Stimulated activated CD4-positive, alpha-beta T cell treated with anti-CD3 and anti-CD28 coated beads, Interleukin-4, amount 100 ng/mL, for 24 hours (primary cell): Measurements from ENCODE around the gene OPHN1.

Source experiments
- DNase-seq: peaks from one replicate; pipeline ENCODE4 v3.0.0-alpha.2; 2020

The OPHN1 gene

DNA sequence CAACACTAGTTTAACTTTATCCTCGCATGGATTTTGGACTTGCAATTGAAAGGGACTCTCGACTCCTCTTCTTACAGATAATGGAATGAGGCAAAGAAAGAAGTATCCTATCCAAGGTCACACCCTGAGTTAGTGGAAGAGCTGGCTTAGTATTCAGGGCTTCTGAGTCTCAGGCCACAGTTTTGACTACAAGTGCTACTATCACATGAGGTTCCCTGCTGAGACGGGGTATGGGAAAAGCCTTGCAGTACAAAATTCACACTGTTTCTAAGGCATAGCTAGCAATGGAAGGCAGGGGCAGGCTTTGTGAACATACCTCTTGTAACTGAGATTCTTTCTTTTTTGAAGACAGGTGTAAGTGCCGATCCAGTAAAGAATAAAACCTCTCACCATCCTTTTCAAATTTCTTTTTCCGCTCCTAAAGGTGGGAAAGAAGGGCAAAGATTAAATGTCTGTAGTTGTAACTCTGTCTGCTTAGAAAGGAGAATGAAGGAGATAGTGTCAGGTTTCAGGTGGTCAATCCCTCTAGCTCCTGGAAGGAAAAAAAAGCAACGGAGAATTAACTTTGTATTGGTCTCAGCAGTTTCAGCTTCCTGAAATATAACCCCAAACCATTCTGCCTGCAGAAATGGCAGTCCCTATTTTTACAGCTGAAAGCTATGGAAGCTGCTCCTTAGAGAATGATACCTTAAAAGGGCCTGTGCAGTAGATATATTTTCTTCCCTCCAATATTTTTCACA is 199.0 kb downstream of the OPHN1 start:
- DNase-seq: no peak

DNA sequence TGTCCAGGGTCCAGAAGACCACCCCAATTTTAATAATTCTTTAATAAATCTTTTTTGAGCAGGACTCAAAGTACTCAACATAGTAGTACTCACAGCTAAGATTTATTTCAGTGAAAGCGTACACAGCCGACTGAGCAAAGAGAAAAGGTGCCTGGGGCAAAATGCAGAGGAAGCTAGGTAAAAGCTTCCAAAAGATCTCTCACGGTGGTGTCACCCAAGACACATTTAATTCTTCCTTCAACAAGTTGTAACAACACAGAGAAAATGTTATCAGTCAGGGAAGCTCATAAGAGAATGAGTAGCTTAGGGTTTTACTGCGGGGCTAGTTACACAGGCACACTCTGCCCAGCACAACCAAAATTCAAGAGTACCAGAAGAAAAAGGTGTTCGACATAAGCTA is 201.1 kb downstream of the OPHN1 start:
- DNase-seq: no peak

DNA sequence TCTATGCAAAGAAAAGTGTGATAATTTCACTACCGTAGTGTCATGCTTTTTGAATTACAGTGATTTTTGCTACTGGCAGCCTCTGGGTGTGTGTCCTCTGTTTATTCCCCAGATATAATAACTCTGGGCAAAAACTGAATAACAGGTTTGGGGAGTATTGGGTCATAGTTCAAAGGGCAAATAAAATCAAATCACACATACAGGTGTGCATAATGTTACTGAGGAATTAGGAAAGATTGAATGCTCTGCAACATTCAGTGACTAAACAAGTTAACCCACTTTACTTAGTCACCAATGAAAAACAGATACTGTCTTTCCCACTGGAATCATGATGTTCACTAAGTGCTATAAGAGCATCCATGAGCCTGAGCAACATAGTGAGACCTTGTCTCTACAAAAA is 224.3 kb downstream of the OPHN1 start:
- DNase-seq: no peak

DNA sequence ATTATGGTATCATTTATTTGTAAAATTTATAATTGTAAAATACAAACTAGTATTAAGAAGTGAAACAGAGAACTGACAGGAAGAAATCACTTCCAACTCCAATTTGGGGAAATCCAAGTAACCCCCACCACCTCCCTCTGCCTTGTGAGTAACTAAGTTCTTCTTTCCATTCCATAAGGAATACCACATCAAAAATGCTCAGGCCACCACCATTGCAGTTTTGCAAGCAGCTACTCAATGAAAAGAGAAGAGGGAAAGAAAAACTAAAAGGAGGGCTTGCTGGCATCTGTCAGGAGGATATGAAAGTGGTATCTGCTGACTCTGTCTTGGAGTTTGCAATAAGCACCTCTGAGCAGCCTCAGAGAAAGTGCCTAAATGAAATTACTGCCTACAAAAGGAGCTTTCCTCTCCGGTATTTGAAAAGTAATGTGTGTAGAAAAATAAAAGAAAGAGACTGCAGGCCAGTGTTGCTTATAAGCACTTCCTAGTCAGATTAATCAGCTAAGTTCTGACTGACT is 228.7 kb downstream of the OPHN1 start:
- DNase-seq: no peak

DNA sequence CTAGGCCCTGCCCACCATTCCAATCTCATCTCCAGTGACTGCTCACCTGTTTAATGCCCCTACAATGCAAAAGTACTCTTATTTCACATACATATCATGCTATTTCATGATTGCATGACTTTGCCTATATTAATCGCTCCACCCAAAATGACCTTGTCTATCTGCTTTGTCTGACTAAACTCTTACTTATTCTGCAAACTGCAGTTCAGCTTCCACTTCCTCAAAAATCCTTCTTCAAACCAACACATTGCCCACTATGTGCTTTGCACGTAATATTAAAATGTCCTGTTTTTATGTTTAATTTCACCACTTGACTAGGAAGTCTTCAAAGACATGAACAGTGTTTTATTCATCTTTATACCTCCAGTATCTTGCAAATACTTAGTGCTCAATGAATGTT is 229.6 kb downstream of the OPHN1 start:
- no peak for DNase-seq

DNA sequence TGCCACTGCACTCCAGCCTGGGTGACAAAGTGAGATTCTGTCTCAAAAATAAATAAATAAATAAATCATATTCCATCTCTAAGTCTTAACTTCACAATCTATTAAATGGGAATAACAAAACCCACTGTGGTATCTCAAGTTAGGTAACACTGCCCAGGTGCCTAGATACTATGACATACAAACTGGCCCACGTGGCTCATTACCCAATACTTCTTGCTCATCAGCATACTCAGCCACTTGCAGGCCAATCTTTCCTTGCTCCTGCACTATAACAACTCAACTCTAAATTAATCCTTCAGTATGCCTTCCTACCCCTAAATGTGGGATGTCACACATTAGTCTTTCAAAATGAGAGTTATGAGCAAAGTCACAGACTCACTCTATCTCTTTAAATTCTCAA is 230.1 kb downstream of the OPHN1 start:
- no peak for DNase-seq

DNA sequence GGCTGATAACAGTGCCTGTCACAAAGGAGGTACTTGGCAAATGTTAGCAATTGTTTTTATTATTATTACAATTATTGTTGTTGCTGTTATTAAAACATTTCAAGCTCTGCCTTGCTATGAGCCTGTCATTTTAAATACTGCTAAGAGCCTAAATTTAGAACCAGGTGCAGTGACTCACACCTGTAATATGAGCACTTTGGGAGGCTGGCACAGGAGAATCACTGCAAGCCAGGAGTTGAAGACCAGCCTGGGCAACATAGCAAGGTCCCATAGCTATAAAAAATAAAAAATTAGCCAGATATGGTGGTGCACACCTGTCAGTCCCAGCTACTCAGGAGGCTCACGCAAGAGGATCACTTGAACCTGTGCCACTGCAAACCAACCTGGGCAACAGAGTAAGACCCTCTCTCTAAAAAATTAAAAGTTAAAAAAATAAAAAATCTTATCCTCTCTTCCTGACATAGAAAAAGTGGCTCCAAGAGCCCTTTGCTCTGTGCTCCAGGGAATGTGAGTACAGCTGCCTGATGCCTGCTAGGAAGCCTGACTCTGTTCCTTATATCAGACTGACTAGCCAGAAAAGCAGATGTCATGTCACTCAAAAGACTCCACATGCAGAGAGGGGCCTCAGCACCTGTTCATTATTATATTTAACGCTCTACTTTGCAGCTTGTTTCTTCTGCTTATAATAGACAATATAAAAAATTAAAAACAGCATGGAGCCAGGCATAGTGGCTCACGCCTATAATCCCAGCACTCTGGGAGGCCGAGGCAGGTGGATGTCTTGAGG is 234.0 kb downstream of the OPHN1 start:
- DNase-seq: no peak

DNA sequence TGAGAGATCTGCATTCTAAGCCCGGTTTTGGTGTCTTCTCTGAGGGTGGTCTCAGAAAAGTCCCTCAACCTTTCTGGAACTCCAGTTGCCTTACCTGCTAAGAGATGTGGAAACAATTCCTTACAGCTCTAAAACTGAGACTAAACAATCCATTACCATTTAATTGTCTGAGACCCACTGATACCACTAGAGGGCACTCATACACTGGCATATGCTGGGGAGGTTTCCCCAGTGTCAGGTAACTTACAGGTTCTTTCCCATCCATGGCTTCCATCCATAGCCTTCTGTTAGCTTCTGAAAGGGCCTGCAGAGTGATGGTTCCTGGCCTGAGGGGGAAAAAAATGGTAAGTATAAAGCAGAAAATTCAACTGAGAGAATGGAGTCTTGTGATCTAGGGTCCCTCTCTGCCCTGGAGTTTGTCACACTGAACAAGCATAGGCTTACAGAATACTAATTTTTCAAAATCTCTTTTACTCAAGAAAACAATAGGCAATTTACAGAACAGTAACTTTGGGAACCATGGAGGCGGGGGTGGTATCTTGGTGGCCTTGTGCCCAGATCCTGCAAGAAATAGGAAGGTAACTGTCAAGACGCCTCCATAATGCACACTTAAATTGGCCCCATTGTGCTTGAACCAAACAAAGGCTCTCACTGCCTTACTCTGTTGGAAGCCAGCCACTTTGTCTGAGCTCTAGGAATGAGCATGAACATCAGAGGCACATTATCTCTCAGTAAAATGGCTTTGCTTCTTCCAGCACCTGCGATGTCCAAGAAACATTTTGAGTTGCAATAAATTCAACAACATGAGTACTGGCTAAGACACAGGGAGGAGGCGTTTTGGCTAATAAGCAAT is 236.1 kb downstream of the OPHN1 start:
- DNase-seq: peak; percentile 24

DNA sequence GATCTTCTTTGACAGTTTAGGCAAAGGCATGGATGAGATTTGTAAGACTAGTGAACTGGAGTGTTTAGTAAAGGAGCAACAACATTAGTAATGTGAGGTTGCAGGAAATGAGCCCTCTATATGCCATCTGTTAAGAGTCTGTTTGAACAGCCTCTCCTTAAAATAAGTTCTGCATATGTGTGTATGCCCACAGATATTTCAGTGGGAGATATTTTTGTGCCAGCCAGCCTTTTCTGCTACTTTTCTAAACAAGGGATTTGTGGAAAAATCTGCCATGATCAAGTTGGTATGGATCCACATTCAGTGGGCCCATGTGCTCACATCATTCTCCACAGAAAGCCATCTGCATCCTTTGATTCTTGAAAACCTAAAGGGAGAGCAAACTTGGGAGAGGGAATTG is 237.7 kb downstream of the OPHN1 start:
- DNase-seq: no peak

DNA sequence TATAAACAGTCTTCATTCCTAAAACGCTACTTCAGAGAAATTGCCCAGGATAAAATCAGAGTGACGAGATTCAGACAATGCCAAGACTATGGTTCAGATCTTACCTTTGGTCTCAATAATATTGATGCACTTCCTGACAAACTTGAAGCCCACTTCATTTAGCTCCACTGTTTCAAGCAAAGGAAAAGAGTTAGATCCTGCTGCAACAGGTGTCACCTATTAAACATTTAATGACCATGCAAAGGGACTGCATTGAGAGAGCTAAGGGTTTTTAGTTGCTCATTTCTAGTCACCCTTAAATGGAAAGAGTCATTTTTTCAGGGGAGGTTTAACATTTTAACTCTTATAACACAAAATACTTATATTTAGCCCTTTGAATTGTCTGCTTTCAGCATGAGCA is 239.5 kb downstream of the OPHN1 start:
- no peak for DNase-seq

DNA sequence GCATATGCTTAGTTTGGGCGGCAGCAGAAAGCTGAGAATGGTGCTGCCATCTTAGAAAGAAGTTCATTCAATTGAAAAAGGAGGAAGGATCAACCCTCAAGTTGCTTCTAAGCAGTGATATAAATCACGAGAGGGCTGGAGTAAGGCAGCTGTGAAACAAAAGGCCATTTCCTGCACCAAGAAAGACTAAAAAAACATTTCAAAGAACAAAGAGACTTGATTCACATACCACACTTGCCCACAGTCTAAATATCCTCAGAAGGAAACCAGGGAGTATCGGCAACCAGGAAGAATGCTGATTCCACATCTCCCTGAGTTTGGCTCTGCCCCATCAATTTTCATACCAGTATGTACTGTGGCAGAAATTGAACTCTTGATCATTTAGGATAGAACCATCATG is 240.1 kb downstream of the OPHN1 start:
- DNase-seq: no peak

DNA sequence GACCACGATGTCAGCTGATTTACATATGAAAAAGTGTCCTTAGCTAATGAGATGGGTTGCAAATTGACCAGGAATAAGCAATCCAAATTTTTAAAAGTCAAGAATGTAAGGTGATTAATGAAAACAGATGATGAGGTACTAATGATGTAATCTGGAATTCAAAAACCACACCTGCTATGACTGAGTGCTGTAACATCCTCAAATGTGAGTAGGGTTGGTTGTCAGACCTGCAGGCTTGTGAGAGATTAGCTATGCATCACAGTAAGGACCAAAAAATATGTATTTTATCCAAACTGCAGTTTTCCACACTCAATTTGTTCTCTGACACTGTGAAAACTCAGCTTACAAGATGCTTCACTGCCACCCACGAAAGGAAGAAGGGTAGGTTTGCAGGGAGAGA is 242.5 kb downstream of the OPHN1 start:
- DNase-seq: no peak

DNA sequence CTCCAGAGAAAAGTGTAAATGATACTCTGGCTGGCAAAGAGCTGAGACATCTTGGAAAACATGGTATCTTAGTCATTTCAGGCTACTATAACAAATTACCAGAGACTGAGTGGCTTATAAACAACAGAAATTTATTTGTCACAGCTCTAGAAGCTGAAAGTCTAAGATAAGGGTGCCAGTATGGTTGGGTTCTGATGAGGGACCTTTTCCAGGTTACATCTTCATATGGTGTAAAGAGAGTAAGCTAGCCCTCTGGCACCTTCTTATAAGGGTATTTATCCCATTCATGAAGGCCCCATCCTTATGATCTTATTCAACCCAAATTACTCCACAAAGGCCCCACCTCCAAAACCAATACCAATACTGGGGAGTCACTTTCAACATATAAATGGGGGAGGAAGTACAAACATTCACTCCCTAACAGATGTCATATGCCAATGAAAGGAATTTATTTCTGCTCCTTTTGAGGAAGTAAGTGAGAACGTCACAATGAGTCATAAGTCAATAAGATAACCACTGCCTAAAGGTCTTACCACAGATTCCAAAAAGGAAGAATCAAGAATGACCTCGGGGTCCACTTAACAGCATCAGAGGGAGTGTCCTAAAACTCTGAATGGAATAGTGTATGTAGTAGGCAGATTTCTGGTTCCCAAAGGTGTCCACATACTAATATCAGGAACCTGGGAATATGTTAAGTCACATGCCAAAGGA is 246.6 kb downstream of the OPHN1 start:
- no peak for DNase-seq

DNA sequence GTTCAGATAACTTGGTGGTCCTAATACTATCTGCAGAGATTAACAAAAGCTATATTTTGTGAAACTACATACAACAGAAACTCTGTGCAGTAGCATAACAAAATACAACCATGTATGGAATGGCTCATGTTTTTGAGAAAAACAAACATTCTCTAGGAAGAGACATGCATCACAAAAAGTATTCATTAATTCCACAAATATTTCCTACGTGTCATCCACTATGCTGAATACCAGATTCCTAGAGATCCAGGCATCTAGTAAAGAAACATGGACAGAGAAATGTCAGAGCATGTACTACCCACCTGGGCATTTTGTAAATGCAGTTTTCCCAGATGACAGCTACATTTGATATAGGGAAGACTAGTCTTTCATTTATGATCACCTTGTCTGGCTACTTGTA is 248.1 kb downstream of the OPHN1 start:
- DNase-seq: no peak

DNA sequence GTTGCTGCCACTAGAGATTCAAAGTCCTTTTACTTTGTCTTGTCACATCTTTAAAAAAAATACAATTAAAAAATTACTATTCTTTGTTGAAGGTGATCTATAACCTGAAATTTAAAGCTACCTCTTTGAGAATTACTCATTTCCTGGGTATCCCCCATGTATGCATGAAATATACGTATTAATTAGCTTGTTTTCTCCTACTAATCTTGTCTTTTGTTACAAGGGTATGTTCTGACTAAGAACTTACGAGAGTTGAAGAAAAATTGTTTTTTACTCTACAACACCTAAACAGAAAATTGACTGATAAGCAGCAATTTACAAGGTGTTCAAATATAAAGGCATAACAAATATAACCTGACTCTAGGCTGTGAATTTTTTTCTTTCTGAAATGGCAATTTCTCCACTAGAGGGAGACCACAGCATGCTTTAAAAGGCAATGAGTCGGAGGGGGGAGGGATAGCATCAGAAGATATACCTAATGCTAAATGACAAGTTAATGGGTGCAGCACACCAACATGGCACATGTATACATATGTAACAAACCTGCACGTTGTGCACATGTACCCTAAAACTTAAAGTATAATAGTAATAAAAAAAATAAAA is 249.6 kb downstream of the OPHN1 start:
- DNase-seq: no peak

DNA sequence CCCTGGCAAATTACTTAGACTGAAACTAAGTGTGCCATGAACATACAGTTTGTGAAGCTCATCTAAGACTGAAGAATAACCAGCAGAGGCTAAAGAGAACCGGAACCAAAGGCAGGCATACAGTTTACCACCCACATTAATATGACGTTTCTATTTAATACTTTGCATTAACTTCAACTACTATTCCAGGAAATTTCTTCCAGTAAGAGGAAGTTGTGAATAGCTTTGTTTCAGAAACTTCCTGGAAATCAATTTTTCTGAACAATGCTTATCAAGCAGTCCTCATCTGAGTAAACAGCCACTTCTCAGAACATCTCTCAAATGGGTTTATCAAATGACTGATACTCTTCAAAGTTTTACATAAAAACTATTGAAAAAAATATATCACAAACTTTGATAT is 252.7 kb downstream of the OPHN1 start:
- DNase-seq: no peak

DNA sequence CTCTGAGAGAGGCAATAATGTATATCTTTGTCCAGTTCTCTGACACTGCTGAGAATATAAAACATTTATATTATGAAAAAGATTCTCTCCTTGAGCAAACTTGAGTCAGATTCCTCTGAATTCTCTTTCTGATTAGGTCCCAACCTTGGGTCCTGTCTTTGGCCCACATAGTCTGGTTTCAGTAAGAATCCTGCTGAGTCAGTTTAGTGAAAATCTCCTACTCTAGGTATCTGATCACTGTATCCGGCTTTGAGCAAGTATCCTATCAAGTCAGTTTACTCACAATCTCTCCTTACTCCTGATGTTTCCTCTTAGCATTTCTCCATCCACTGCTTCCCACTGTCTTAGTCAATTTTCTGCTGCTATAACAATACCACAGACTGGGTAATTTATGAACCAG is 253.9 kb downstream of the OPHN1 start:
- DNase-seq: no peak

DNA sequence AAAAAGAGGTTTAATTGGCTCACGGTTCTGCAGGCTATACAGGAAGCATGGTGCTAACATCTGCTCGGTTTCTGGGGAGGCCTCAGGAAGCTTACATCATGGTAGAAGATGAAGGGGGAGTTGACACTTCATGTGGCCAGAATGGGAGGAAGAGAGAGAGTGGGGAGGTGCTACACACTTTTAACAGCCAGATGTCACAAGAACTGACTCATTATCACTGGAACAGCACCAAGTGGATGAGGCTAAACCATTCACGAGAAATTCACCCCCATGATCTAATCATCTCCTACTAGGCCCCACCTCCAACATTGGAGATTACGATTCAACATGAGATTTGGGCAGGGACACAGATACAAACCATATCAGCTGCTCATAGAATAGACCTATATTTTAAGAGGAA is 255.8 kb downstream of the OPHN1 start:
- DNase-seq: no peak

DNA sequence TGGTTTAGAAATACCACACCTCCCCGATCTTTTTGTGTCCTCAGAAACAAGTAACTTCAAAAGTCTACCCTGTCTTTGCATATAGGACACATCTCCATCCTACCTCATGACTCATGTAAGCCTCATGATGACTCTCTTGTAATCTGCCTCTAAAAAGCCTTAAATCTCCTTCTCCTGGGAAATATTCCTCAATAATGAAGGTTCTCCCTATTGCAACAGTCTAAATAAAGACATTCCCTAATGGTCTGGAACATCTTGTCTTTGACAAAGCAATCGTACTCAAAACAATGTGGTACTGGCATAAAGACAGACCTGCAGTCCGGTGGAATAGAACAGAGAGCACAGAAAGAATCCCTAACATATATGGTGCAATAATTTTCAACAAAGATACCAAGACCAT is 257.7 kb downstream of the OPHN1 start:
- no peak for DNase-seq

DNA sequence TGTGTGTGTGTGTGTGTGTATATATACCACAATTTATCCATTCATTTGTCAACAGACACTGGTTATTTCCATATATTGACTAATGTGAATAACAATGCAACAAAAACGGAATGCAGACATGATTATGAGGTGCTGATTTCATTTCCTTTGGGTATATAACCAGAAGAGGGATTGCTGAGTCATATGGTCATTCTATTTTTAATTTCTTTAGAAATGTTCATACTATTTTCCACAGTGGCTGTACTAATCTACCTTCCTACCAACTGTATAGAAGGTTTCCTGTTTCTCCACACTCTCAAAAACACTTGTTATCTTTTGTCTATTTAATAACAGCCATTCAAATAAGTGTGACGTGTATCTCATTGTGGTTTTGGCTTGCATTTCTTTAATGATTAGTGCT is 269.9 kb downstream of the OPHN1 start:
- no peak for DNase-seq

DNA sequence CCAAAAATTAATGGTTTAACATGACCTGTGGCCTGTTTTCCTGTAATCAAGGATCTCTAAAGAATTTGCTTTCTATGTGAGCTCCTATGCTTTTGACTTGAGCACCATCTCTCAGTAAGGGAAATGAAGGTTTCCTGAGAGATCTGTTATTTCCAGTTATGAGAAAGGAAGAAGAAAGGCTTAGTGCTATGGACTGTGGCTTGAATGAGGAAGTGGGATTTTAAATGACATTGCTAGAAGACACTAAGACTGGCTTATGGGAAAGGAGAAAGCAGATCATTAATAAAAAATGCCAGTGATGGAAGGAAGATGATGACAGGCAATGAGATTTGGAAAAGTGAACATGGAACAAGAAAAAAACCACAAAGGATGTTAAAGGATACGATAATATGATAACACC is 285.4 kb downstream of the OPHN1 start:
- no peak for DNase-seq

DNA sequence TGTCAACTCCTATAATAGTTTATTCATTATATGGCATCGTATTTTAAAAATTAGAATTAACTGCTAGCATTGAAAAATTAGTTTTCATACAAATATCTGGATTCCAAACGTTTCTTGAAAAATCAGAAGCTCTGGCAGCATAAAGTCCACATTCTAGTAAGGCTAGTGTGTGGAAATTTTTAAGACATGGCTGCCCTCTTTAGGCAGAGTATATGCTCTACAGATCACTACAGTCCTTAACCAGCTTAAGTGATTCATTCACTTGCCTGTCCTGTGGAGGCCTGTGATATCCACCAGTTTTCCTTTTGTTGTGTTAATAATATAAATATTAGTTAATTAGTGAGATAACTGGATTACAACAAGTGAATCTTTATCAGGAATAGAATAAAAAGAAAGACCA is 287.2 kb downstream of the OPHN1 start:
- DNase-seq: no peak
